HUES48 (cell line): Measurements from ENCODE around the gene CYP27B1.

Experiments
- H3K27ac ChIP-seq: one replicate; pipeline ENCODE4 v1.7.0; 2013; ENCODE audit warnings: low read depth, low read length, inconsistent platforms
- H3K27me3 ChIP-seq: 2 replicates; pipeline ENCODE4 v1.6.1; 2013; ENCODE audit warnings: mild to moderate bottlenecking, low read length; ENCODE audit not compliant: control insufficient read depth, insufficient read depth
- H3K36me3 ChIP-seq: 2 replicates; pipeline ENCODE4 v1.6.1; 2013; ENCODE audit warnings: low read length; ENCODE audit not compliant: control insufficient read depth, insufficient read depth
- H3K4me1 ChIP-seq: 2 replicates; pipeline ENCODE4 v1.6.1; 2013; ENCODE audit warnings: mild to moderate bottlenecking, low read length; ENCODE audit not compliant: control insufficient read depth, insufficient read depth
- H3K4me3 ChIP-seq: 2 replicates; pipeline ENCODE4 v1.5.1; 2013; ENCODE audit warnings: mild to moderate bottlenecking, low read depth, low read length
- H3K9ac ChIP-seq: 2 replicates; pipeline ENCODE4 v1.6.1; 2013; ENCODE audit warnings: mild to moderate bottlenecking, low read depth, low read length, moderate library complexity
- H3K9me3 ChIP-seq: 2 replicates; pipeline ENCODE4 v1.6.1; 2013; ENCODE audit warnings: low read length; ENCODE audit not compliant: control insufficient read depth, insufficient read depth

The CYP27B1 gene

GRCh38 chr12:57732270-57732669 is 34.6 kb downstream of the CYP27B1 start:
- H3K4me3 ChIP-seq = no peak overlapping the region
- no peaks in the 10 kb centered on the region for H3K36me3 ChIP-seq
- H3K9ac ChIP-seq = no peak overlapping the region
- H3K27me3 ChIP-seq = peaks cover 98% of the 10 kb centered on the region
- no peaks in the 10 kb centered on the region for H3K9me3 ChIP-seq
- peaks cover 9% of the 10 kb centered on the region for H3K4me1 ChIP-seq
- no peak overlapping the region for H3K27ac ChIP-seq

GRCh38 chr12:57731411-57732080 is 35.3 kb downstream of the CYP27B1 start:
- peaks cover 98% of the 10 kb centered on the region for H3K27me3 ChIP-seq
- H3K27ac ChIP-seq = no peak overlapping the region
- no peaks in the 10 kb centered on the region for H3K9me3 ChIP-seq
- no peak overlapping the region for H3K4me3 ChIP-seq
- no peak overlapping the region for H3K9ac ChIP-seq
- no peaks in the 10 kb centered on the region for H3K36me3 ChIP-seq
- H3K4me1 ChIP-seq = peaks cover 6% of the 10 kb centered on the region

- peaks cover 1% of the 10 kb centered on the region for H3K4me1 ChIP-seq
- no peak overlapping the region for H3K4me3 ChIP-seq
- no peaks in the 10 kb centered on the region for H3K9me3 ChIP-seq
- no peak overlapping the region for H3K9ac ChIP-seq
- H3K27me3 ChIP-seq = peaks cover 95% of the 10 kb centered on the region
- H3K36me3 ChIP-seq = no peaks in the 10 kb centered on the region
- H3K27ac ChIP-seq = no peak overlapping the region
These were observed 36.4 kb downstream of the CYP27B1 start for GRCh38 chr12:57730336-57731067.

GRCh38 chr12:57729321-57729844 is 37.5 kb downstream of the CYP27B1 start:
- peaks cover 95% of the 10 kb centered on the region for H3K27me3 ChIP-seq
- H3K9ac ChIP-seq = no peak overlapping the region
- no peak overlapping the region for H3K27ac ChIP-seq
- no peak overlapping the region for H3K4me3 ChIP-seq
- no peaks in the 10 kb centered on the region for H3K4me1 ChIP-seq
- no peaks in the 10 kb centered on the region for H3K36me3 ChIP-seq
- no peaks in the 10 kb centered on the region for H3K9me3 ChIP-seq

- Histone ChIP-seq H3K9ac (no peak overlapping the region), H3K27me3 (peaks cover 88% of the 10 kb centered on the region), H3K36me3 (no peaks in the 10 kb centered on the region), H3K27ac (no peak overlapping the region), H3K4me1 (no peaks in the 10 kb centered on the region), H3K4me3 (peak overlapping the region; percentile 66; the same call in 1 of the 2 replicates), H3K9me3 (no peaks in the 10 kb centered on the region)
These were observed 39.0 kb downstream of the CYP27B1 start for GRCh38 chr12:57727758-57728395.

GRCh38 chr12:57726884-57727757 is 39.8 kb downstream of the CYP27B1 start:
- peak overlapping the region; percentile 66 for H3K4me3 ChIP-seq
- no peak overlapping the region for H3K27ac ChIP-seq
- H3K9ac ChIP-seq = no peak overlapping the region
- H3K27me3 ChIP-seq = peaks cover 80% of the 10 kb centered on the region
- H3K9me3 ChIP-seq = no peaks in the 10 kb centered on the region
- no peaks in the 10 kb centered on the region for H3K4me1 ChIP-seq
- no peaks in the 10 kb centered on the region for H3K36me3 ChIP-seq

GRCh38 chr12:57726151-57726883 is 40.6 kb downstream of the CYP27B1 start:
- no peaks in the 10 kb centered on the region for H3K36me3 ChIP-seq
- no peaks in the 10 kb centered on the region for H3K9me3 ChIP-seq
- H3K9ac ChIP-seq = no peak overlapping the region
- H3K4me1 ChIP-seq = no peaks in the 10 kb centered on the region
- no peak overlapping the region for H3K27ac ChIP-seq
- H3K27me3 ChIP-seq = peaks cover 72% of the 10 kb centered on the region
- H3K4me3 ChIP-seq = peak overlapping the region; percentile 66

GRCh38 chr12:57725851-57726150 is 41.1 kb downstream of the CYP27B1 start:
- H3K4me1 ChIP-seq = no peaks in the 10 kb centered on the region
- H3K4me3 ChIP-seq = peak overlapping the region; percentile 66
- no peak overlapping the region for H3K9ac ChIP-seq
- no peak overlapping the region for H3K27ac ChIP-seq
- peaks cover 3% of the 10 kb centered on the region; the same call in 1 of the 2 replicates for H3K36me3 ChIP-seq
- H3K27me3 ChIP-seq = peaks cover 67% of the 10 kb centered on the region
- H3K9me3 ChIP-seq = no peaks in the 10 kb centered on the region

- H3K27ac ChIP-seq = no peak overlapping the region
- peaks cover 9% of the 10 kb centered on the region; the same call in 1 of the 2 replicates for H3K36me3 ChIP-seq
- H3K9ac ChIP-seq = no peak overlapping the region
- H3K4me3 ChIP-seq = no peak overlapping the region
- H3K4me1 ChIP-seq = no peaks in the 10 kb centered on the region
- H3K27me3 ChIP-seq = peaks cover 61% of the 10 kb centered on the region
- no peaks in the 10 kb centered on the region for H3K9me3 ChIP-seq
These were observed 41.7 kb downstream of the CYP27B1 start for GRCh38 chr12:57724936-57725740.
